Brain pericyte (primary cell): Measurements from ENCODE around the gene SEMG1.

Source experiments
- DNase-seq: peaks from one replicate; pipeline ENCODE4 v3.0.0-alpha.2; 2012; ENCODE audit warnings: low read depth, low spot score

The SEMG1 gene

GRCh38 chr20:45206725-45207124 is at the start of gene SEMG1:
SEMG1 (plus strand) TSS chr20:45207033; CDS start chr20:45207054, 21 bp downstream.
- DNase-seq = no peak

GRCh38 chr20:45157962-45158361 is 48.9 kb upstream of the SEMG1 start:
- DNase-seq = no peak

GRCh38 chr20:45163083-45163803 is 43.6 kb upstream of the SEMG1 start:
- no peak for DNase-seq

- no peak for DNase-seq
These were observed 41.9 kb upstream of the SEMG1 start for GRCh38 chr20:45164906-45165305.

- DNase-seq = no peak
These were observed 33.3 kb upstream of the SEMG1 start for GRCh38 chr20:45173522-45173921.

GRCh38 chr20:45174434-45175364 is 32.1 kb upstream of the SEMG1 start, which contains the start of gene PI3:
PI3 (plus strand) TSS chr20:45174902; CDS start chr20:45174923, 21 bp downstream.
- DNase-seq = no peak

- no peak for DNase-seq
These were observed 30.1 kb upstream of the SEMG1 start for GRCh38 chr20:45176526-45177267.

- no peak for DNase-seq
These were observed 27.7 kb upstream of the SEMG1 start for GRCh38 chr20:45179166-45179565.

GRCh38 chr20:45181639-45182038 is 25.2 kb upstream of the SEMG1 start:
- no peak for DNase-seq

- DNase-seq = no peak
These were observed 23.7 kb upstream of the SEMG1 start for GRCh38 chr20:45183084-45183483.

GRCh38 chr20:45187693-45188092 is 19.1 kb upstream of the SEMG1 start:
- no peak for DNase-seq

- no peak for DNase-seq
These were observed 17.7 kb upstream of the SEMG1 start for GRCh38 chr20:45189067-45189609.

- no peak for DNase-seq
These were observed 17.0 kb upstream of the SEMG1 start for GRCh38 chr20:45189861-45190260.

GRCh38 chr20:45191926-45192325 is 14.9 kb upstream of the SEMG1 start:
- no peak for DNase-seq

GRCh38 chr20:45193331-45193730 is 13.5 kb upstream of the SEMG1 start:
- DNase-seq = no peak

GRCh38 chr20:45209924-45210323 is 3.1 kb downstream of the SEMG1 start:
- no peak for DNase-seq

- DNase-seq = no peak
These were observed 5.0 kb downstream of the SEMG1 start for GRCh38 chr20:45211569-45212474.

- DNase-seq = no peak
These were observed 6.0 kb downstream of the SEMG1 start for GRCh38 chr20:45212836-45213235.

- DNase-seq = no peak
These were observed 11.3 kb downstream of the SEMG1 start for GRCh38 chr20:45218124-45218523.

GRCh38 chr20:45218636-45219035 is 11.8 kb downstream of the SEMG1 start:
- DNase-seq = no peak

GRCh38 chr20:45221076-45221475 is 14.2 kb downstream of the SEMG1 start, which contains the start of gene SEMG2:
SEMG2 (plus strand) TSS chr20:45221373; CDS start chr20:45221390, 17 bp downstream.
- DNase-seq = no peak
